B cell (primary cell): ENCODE measurements around the gene PACSIN2. TPM values are rescaled to one million over a fixed set of nuclear protein-coding genes. Genes with fewer than 3 reads are reported as not detected.

Experiments
- ATAC-seq: fragments of 200-7000 bp; cut with Tn5 transposase; one replicate; pipeline ENCODE4 v1.10.0; 2021; ENCODE audit warnings: low read depth, mild to moderate bottlenecking, moderate number of reproducible peaks, moderate library complexity
- CTCF ChIA-PET: fragments of 350-600 bp; sonication (Branson Sonifier 250); formaldehyde crosslinking; loops from one replicate; lab custom pipeline; 2021; ENCODE audit warnings: antibody characterized with exemption, inconsistent platforms; lab: Charles Lee
- POLR2A ChIA-PET: fragments of 350-600 bp; sonication (Branson Sonifier 250); formaldehyde crosslinking; loops from one replicate; lab custom pipeline; 2021; ENCODE audit warnings: antibody characterized with exemption; lab: Charles Lee
- DNase-seq: peaks from one replicate; pipeline ENCODE4 v3.0.0; 2013
- H2AFZ ChIP-seq: 2 replicates; pipeline ENCODE4 v1.6.1; 2012; ENCODE audit warnings: mild to moderate bottlenecking, low read depth, low read length; ENCODE audit not compliant: insufficient read depth, poor library complexity, severe bottlenecking
- H3K27ac ChIP-seq, 2 donors: 1 replicate in 1 of 2; 2 replicates in 1 of 2; pipeline ENCODE4 v1.5.1; 2012 to 2013; ENCODE audit warnings: low read length in 2 of 2, mild to moderate bottlenecking in 2 of 2, moderate library complexity in 1 of 2
- H3K27me3 ChIP-seq, 4 experiments: fragments of 200-600 bp in 1 of 4; sonication (generic) in 1 of 4; replicated peaks in 1 of 4; 1 replicate in 2 of 4; 2 replicates in 2 of 4; pipeline versions ENCODE4 v1.6.1 to v1.7.0; 2013 to 2016; ENCODE audit warnings: low read length in 3 of 4, mild to moderate bottlenecking in 2 of 4, mixed read lengths in 1 of 4, moderate library complexity in 1 of 4; ENCODE audit not compliant: insufficient read depth in 4 of 4, control insufficient read depth in 3 of 4; ENCODE audit errors: control extremely low read depth in 1 of 4
- H3K36me3 ChIP-seq, 2 experiments: replicated peaks in 1 of 2; 1 replicate in 1 of 2; 2 replicates in 1 of 2; pipeline versions ENCODE4 v1.6.1 to v1.7.1; 2013; ENCODE audit warnings: low read length in 1 of 2; ENCODE audit not compliant: insufficient read depth in 2 of 2, control insufficient read depth in 1 of 2; ENCODE audit errors: control extremely low read depth in 1 of 2, extremely low read depth in 1 of 2
- H3K4me1 ChIP-seq, 2 donors: fragments of 200-600 bp in 1 of 2; sonication (generic) in 1 of 2; 1 replicate in 1 of 2; 2 replicates in 1 of 2; pipeline versions ENCODE4 v1.5.1 to v1.6.1; 2013 to 2017; ENCODE audit warnings: low read length in 2 of 2; ENCODE audit not compliant: control insufficient read depth in 2 of 2, insufficient read depth in 2 of 2
- H3K4me2 ChIP-seq: replicated peaks from 2 replicates; pipeline ENCODE3; 2012; ENCODE audit warnings: mild to moderate bottlenecking, low read depth, low read length; ENCODE audit not compliant: poor library complexity, severe bottlenecking
- H3K4me3 ChIP-seq, 5 experiments: fragments of 200-600 bp in 1 of 5; sonication (generic) in 1 of 5; 1 replicate in 3 of 5; 2 replicates in 2 of 5; pipeline versions ENCODE4 v1.5.1 to v1.7.0; 2011 to 2016; ENCODE audit warnings: low read length in 4 of 5, mild to moderate bottlenecking in 4 of 5, low read depth in 2 of 5, control low read depth in 1 of 5, moderate library complexity in 1 of 5; ENCODE audit not compliant: insufficient read depth in 1 of 5; ENCODE audit errors: control extremely low read depth in 1 of 5, extremely low read depth in 1 of 5
- H3K79me2 ChIP-seq: fragments of 200-600 bp; sonication (generic); one replicate; pipeline ENCODE4 v1.6.0; 2016; ENCODE audit warnings: low read length; ENCODE audit not compliant: control insufficient read depth, insufficient read depth
- H3K9ac ChIP-seq: fragments of 200-600 bp; sonication (generic); 2 replicates; pipeline ENCODE4 v1.6.1; 2017; ENCODE audit warnings: mild to moderate bottlenecking, low read length, moderate library complexity
- H3K9me3 ChIP-seq, 3 donors: one replicate each; pipeline versions ENCODE4 v1.6.1 to v1.7.1; 2013; ENCODE audit warnings: low read length in 2 of 3; ENCODE audit not compliant: control insufficient read depth in 2 of 3, insufficient read depth in 1 of 3; ENCODE audit errors: control extremely low read depth in 1 of 3
- H4K20me1 ChIP-seq: 2 replicates; pipeline ENCODE4 v1.6.0; 2012; ENCODE audit warnings: mild to moderate bottlenecking, low read length; ENCODE audit not compliant: insufficient read depth, control insufficient read depth, poor library complexity, severe bottlenecking
- H3K27ac Mint-ChIP-seq: one replicate; pipeline ENCODE4 v1.8.0; 2021; ENCODE audit warnings: mixed read lengths
- H3K27me3 Mint-ChIP-seq: one replicate; pipeline ENCODE4 v1.8.0; 2021; ENCODE audit warnings: mixed read lengths
- H3K4me1 Mint-ChIP-seq: one replicate; pipeline ENCODE4 v1.8.0; 2021; ENCODE audit warnings: mixed read lengths
- H3K4me3 Mint-ChIP-seq: one replicate; pipeline ENCODE4 v1.8.0; 2021; ENCODE audit warnings: mixed read lengths
- H3K9me3 Mint-ChIP-seq: one replicate; pipeline ENCODE4 v1.8.0; 2022; ENCODE audit warnings: mixed read lengths; ENCODE audit not compliant: insufficient read depth
- CTCF ChIP-seq: fragments of 200-600 bp; IDR thresholded peaks from one replicate; pipeline ENCODE4 v1.8.0; 2022; ENCODE audit warnings: antibody characterized with exemption, mild to moderate bottlenecking
- EZH2 ChIP-seq: IDR thresholded peaks from 2 replicates; pipeline ENCODE4 v1.6.1; 2012; ENCODE audit warnings: borderline replicate concordance, low read depth, mild to moderate bottlenecking, moderate library complexity, low read length; ENCODE audit not compliant: insufficient read depth, poor library complexity, severe bottlenecking
- WGBS: methylation state at CpG from one replicate; pipeline ENCODE4 v1.1.5; 2013; ENCODE audit warnings: missing lambda C conversion rate; ENCODE audit not compliant: insufficient coverage; 5-methylcytosine and 5-hydroxymethylcytosine counted together
- intact Hi-C: fragments of 100-400 bp; cut with micrococcal nuclease; formaldehyde crosslinking; loops from one replicate; pipeline ENCODE4 v1.10.0; 2022
- polyA plus RNA-seq: library from polyadenylated mRNA; depleted of rRNA; stranded (reverse); fragments of >200 nt; gene quantifications from 2 replicates; pipeline ENCODE4 v1.2.3, GENCODE V29; 2012
- total RNA-seq, 2 donors: library from RNA; stranded (reverse); fragments of 120-200 nt in 1 of 2; gene quantifications; 1 replicate in 1 of 2; 2 replicates in 1 of 2; pipeline versions ENCODE4 v1.2.3 to v1.2.4, GENCODE V29; 2013 to 2022

Gene PACSIN2
- total and polyA plus RNA-seq, 2 donors (not counting 1 experiment from before 2014, with no cell fraction given) = 26.9 to 59.3 TPM

- no peaks in the 10 kb centered on the region for H3K9me3 Mint-ChIP-seq
- H3K4me3 Mint-ChIP-seq = no peak overlapping the region
Observed at GRCh38 chr22:42946546-42947198, 68.3 kb downstream of the PACSIN2 start.

More at GRCh38 chr22:42946546-42947198, 68.3 kb downstream of the PACSIN2 start:
- Histone ChIP-seq H3K4me3 (no peak overlapping the region), H4K20me1 (peaks cover 60% of the 10 kb centered on the region), H3K4me1 (peaks cover 4 to 17% of the 10 kb centered on the region in 2 donors), H2AFZ (no peak overlapping the region), H3K4me2 (no peak overlapping the region), H3K9me3 (no peaks in the 10 kb centered on the region), H3K27me3 (no peaks in the 10 kb centered on the region), H3K27ac (no peak overlapping the region), H3K36me3 (peaks cover 1 to 18% of the 10 kb centered on the region in 2 experiments), H3K9ac (no peak overlapping the region), H3K79me2 (peaks cover 83% of the 10 kb centered on the region)
- Mint-ChIP-seq H3K27me3 (no peaks in the 10 kb centered on the region), H3K4me1 (peaks cover 42% of the 10 kb centered on the region), H3K27ac (peak overlapping the region; percentile 10)
- intact Hi-C loops = no loop called here
- ATAC-seq (no peak), DNase-seq (no peak)
- TF ChIP-seq CTCF (no peak), EZH2 (no peak)
- CTCF ChIA-PET = interaction anchor here (0.9 to 1.0 kb wide), 2 partner anchors 18 to 28 kb away, joined by 3 read pairs; no protein-coding TSS in a partner anchor
- POLR2A ChIA-PET = interaction anchor here (0.5 to 0.7 kb wide), 3 partner anchors 22 to 120 kb away, joined by 3 to 7 read pairs (median 3); no protein-coding TSS in a partner anchor
- 91% methylated on average over 15 of the region's 16 CpGs for whole genome bisulfite sequencing
